ENCODE data around the gene SERPINB11. TPM values are rescaled to one million over a fixed set of nuclear protein-coding genes. Genes with fewer than 3 reads are reported as not detected.
"Not testable (repeated sequence)": the region's sequence is repeated elsewhere in the genome, so short reads cannot be mapped to it uniquely, and the experiment has no call there.

The SERPINB11 gene
- total RNA-seq, result not detected
- not detected for polyA plus RNA-seq (2013, experiment 1 of 2)
- not detected for polyA plus RNA-seq (2013, experiment 2 of 2)
- total RNA-seq, result 0 to 0.08 (median 0) reads per million in 172 experiments

DNA sequence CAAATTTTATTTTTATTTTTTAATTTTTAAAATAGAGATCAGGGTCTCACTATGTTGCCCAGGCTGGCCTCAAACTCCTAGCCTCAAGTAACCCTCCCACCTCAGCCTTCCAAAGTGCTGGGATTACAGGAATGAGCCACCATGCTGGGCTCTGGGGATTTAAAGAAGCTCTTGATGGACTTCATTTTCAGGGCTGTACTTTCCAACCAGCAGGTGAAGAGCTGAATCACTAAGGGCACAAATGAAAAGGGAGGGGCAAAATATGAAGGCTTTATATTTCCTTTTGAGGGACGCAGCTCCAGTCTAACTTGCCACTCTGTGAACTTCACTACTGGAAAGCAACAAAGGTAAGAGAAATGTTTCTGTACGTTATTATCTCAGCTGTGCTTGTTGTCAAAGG, at the start of gene SERPINB11:
Gene SERPINB11, plus strand, starts transcription at position 301 of the 400 bp plus-strand sequence. CDS start 7,234 bp downstream, outside the sequence.
- TF ChIP-seq CTCF (IDR thresholded peaks at IDR 0.05), result no peak
- CTCF ChIA-PET, result no interaction called here
- Mint-ChIP-seq H3K4me3 (no peak within 1 kb of the TSS), H3K4me1 (ENCODE audit: low read depth) (no peaks in the 10 kb centered on the region), H3K9me3 (no peaks in the 10 kb centered on the region), H3K27ac (no peak within 1 kb of the TSS), H3K36me3 (ENCODE audit: low read depth) (no peaks in the 10 kb centered on the region), H3K27me3 (peaks cover 14% of the 10 kb centered on the region)
- Histone ChIP-seq H3K27me3 (ENCODE audit: control insufficient read depth in 1 of 2, insufficient read depth in 2 of 2, low read length in 2 of 2) (no peaks in the 10 kb centered on the region), H3K27ac (ENCODE audit: low read depth in 1 of 2, low read length in 2 of 2) (no peak within 1 kb of the TSS), H3K9me3 (ENCODE audit: control insufficient read depth in 1 of 2, insufficient read depth in 1 of 2, low read length in 2 of 2) (no peaks in the 10 kb centered on the region), H3K4me3 (ENCODE audit: low read length) (no peak within 1 kb of the TSS), H3K36me3 (ENCODE audit: insufficient read depth, low read length) (no peaks in the 10 kb centered on the region), H3K4me1 (ENCODE audit: insufficient read depth, low read length) (no peaks in the 10 kb centered on the region)
- DNase-seq (no peak), ATAC-seq (ENCODE audit: poor library complexity) (no peak)
- POLR2A ChIA-PET, result no interaction called here
- intact Hi-C loops (cut with DNase I, micrococcal nuclease), result no loop called here

DNA sequence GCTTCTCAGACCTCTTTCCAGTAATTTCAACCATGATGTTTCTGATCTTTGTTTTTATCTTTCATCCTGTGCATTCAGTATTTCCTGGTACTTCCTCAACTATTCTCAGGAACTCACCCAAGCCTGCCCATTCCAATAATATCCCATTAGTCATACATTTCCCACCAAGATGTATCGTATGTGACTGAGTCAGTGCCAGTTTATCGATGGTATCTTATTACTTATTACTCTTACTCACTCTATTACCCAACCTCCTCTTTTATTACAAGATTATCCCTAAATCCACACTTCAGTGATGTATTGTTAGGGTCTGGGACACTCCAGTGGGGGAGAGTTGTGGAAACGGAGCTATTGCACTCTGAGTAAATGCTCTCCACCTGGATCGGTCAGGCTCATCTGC, 43.8 kb upstream of the SERPINB11 start:
- H3K9me3 ChIP-seq (ENCODE audit: control insufficient read depth in 1 of 2, insufficient read depth in 1 of 2, low read length in 2 of 2); CTCF ChIA-PET; H3K27me3 Mint-ChIP-seq; H3K27ac Mint-ChIP-seq; DNase-seq; POLR2A ChIA-PET; H3K4me1 Mint-ChIP-seq (ENCODE audit: low read depth); H3K27ac ChIP-seq (ENCODE audit: low read depth in 1 of 2, low read length in 2 of 2); H3K9me3 Mint-ChIP-seq; intact Hi-C loops (cut with DNase I, micrococcal nuclease); H3K4me3 Mint-ChIP-seq; ATAC-seq (ENCODE audit: poor library complexity); H3K4me1 ChIP-seq (ENCODE audit: insufficient read depth, low read length); H3K27me3 ChIP-seq (ENCODE audit: control insufficient read depth in 1 of 2, insufficient read depth in 2 of 2, low read length in 2 of 2); H3K4me3 ChIP-seq (ENCODE audit: low read length); H3K36me3 Mint-ChIP-seq (ENCODE audit: low read depth); H3K36me3 ChIP-seq (ENCODE audit: insufficient read depth, low read length): not testable (repeated sequence)

GRCh38 chr18:63661750-63662149, 41.0 kb upstream of the SERPINB11 start, which contains the start of gene SERPINB3:
Gene SERPINB3 (minus strand): TSS chr18:63661893. CDS start chr18:63661216, 677 bp downstream.
- H3K27ac ChIP-seq (ENCODE audit: low read depth in 1 of 2, low read length in 2 of 2); H3K4me1 ChIP-seq (ENCODE audit: insufficient read depth, low read length); H3K27me3 Mint-ChIP-seq; H3K4me3 Mint-ChIP-seq; H3K36me3 Mint-ChIP-seq (ENCODE audit: low read depth); H3K9me3 ChIP-seq (ENCODE audit: control insufficient read depth in 1 of 2, insufficient read depth in 1 of 2, low read length in 2 of 2); H3K4me3 ChIP-seq (ENCODE audit: low read length); H3K36me3 ChIP-seq (ENCODE audit: insufficient read depth, low read length); CTCF ChIA-PET; POLR2A ChIA-PET; H3K27ac Mint-ChIP-seq; H3K9me3 Mint-ChIP-seq; H3K27me3 ChIP-seq (ENCODE audit: control insufficient read depth in 1 of 2, insufficient read depth in 2 of 2, low read length in 2 of 2); intact Hi-C loops (cut with DNase I, micrococcal nuclease); H3K4me1 Mint-ChIP-seq (ENCODE audit: low read depth); ATAC-seq (ENCODE audit: poor library complexity); DNase-seq: not testable (repeated sequence)

GRCh38 chr18:63664571-63664970, 38.2 kb upstream of the SERPINB11 start:
- Histone ChIP-seq H3K36me3 (ENCODE audit: insufficient read depth, low read length) (no peaks in the 10 kb centered on the region), H3K27me3 (ENCODE audit: control insufficient read depth in 1 of 2, insufficient read depth in 2 of 2, low read length in 2 of 2) (no peaks in the 10 kb centered on the region), H3K27ac (ENCODE audit: low read depth in 1 of 2, low read length in 2 of 2) (no peak overlapping the region), H3K4me1 (ENCODE audit: insufficient read depth, low read length) (no peaks in the 10 kb centered on the region), H3K4me3 (ENCODE audit: low read length) (no peak overlapping the region), H3K9me3 (ENCODE audit: control insufficient read depth in 1 of 2, insufficient read depth in 1 of 2, low read length in 2 of 2) (no peaks in the 10 kb centered on the region)
- ATAC-seq (ENCODE audit: poor library complexity), result no peak
- Mint-ChIP-seq H3K4me3 (no peak overlapping the region), H3K27me3 (peaks cover 3% of the 10 kb centered on the region), H3K36me3 (ENCODE audit: low read depth) (no peaks in the 10 kb centered on the region), H3K9me3 (peaks cover 10% of the 10 kb centered on the region), H3K4me1 (ENCODE audit: low read depth) (no peaks in the 10 kb centered on the region), H3K27ac (no peak overlapping the region)
- intact Hi-C loops (cut with DNase I, micrococcal nuclease), result no loop called here
- POLR2A ChIA-PET, result no interaction called here
- CTCF ChIA-PET, result no interaction called here
- DNase-seq, result no peak
- TF ChIP-seq CTCF (IDR thresholded peaks at IDR 0.05), result no peak

Measured in CD4-positive, alpha-beta T cell (primary cell).